Measurements from ENCODE around the gene MAN2B1.
"Not testable (repeated sequence)": the region's sequence is repeated elsewhere in the genome, so short reads cannot be mapped to it uniquely, and the experiment has no call there.

The MAN2B1 gene

DNA sequence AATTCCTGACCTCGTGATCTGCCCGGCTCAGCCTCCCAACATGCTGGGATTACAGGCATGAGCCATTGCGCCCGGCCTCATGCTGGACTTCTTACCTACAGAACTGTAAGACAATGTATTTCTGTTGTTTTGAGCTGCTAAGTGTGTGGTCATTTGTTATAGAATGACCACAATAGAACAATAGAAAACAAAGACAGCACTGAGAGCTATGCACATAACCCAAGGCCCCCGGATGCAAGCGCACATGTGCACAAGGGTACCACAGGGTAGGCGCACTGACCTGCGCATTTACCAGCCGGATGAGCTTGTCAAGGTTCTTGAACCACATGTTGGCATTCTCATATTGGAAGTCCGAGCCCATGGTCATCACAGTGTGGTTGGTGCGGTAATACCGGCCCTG, 5.6 kb downstream of the MAN2B1 start:
- DNase-seq (ENCODE audit: low read depth in 2 of 2) = no peak

DNA sequence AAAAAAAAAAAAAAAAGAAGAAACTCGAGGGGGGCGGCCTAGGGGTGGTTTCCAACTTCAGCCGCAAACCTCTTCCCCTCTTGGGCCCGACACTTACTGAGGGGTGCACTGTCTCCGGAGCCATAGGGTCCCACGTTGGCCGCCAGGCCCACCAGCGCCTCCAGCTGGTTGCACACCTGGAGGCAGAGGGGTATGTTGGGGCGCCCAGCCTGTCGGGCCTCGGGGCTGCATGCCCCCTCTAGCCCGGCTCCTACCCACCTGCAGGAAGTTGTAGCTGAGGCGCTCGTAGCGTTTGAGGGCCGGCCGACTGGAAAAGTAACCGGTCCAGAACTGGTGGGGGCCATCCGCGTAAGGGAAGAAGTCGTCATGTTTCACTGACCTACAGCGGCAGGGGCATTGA, 8.6 kb downstream of the MAN2B1 start:
- no peak for DNase-seq (ENCODE audit: low read depth in 2 of 2)

DNA sequence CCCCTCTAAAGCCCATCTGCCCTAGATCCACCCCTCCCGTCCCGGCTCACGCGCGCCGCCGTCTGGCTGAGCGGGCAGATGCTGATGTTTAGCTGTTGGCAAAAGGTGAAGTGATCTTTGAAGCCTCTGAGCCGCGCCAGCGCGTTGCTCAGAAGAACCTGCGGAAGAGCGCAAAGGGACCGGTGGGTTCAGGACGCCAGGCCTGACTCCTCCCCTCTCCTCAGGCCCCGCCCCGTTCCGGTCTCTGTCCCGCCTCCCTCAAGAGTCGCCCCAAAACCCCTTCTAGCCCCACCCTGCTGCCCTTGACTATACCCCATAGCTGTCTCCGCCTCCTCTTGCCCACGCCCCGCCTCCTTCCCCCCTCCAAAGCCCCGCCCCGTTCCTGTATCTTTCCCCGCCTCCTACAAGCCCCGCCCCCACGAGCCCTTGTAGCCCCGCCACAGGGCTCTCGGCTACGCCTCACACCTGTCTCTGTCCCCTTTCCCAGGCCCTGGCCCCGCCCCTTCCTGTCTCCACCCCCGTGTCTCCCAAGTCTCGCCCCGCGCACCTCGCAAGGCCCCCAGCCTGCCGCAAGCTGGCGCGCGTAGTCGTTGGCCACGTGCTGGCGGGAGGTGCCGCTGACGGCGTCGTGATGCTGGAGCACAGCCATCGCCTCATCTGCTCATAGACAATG, 9.5 kb downstream of the MAN2B1 start:
- DNase-seq (ENCODE audit: low read depth in 2 of 2) = peak in 1 of 2 donors; percentile 44

DNA sequence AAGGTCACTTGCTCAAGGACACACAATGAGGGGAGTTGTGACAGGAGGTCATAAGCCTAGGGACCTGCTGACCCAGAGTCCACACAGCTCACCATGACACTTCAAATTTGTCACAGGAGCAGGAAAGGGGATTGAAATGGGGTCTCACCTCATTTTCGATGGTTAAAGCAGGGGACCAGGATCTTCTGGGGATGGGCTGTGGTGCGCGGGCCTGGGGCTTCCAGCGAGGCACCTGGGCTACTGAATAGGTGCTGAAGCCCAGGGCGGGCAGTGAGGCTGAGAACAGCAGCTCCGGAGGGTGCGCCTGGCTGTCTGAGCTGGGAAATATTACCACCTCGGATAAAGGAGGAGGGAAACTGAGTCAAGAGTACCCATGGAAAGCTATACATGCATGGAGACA, 11.0 kb downstream of the MAN2B1 start:
- no peak for DNase-seq (ENCODE audit: low read depth in 2 of 2)

DNA sequence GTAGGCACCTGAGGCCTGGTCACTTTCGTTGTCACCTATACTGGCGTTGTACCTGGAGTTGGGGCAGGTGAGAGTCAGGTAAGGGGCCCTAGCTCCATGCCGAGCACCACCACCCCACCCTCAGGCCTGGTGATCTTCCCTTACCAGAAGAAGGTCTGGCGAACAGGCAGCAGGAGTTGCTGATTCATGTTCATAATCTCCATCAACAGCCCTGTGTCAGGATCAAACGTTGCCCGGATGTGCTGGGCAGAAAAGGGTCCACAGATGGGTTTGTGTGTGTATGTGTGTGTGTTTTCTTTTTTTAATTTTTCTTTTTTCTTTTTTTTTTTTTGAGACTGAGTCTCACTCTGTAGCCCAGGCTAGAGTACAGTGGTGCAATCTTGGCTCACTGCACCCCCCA, 14.3 kb downstream of the MAN2B1 start:
- no peak for DNase-seq (ENCODE audit: low read depth in 2 of 2)

DNA sequence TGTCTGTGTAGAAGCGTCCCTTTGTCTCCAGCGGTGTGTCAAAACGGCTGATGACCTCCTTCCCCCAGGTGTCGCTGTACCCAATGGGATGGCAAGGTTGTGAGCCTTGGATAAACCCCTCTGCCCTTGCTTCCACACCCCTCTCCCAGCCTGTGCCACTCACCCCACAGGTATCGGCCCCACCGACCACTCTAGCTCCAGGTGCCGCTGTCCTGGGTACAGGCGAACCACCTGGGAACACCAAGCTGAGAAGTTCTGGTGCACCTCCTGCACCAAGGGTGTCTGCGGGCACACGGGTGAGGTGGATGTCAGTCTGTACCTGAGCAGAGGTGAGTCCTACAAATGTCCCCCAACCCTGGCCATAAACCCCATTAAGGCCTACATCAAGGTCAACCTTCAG, 16.6 kb downstream of the MAN2B1 start:
- no peak for DNase-seq (ENCODE audit: low read depth in 2 of 2)

DNA sequence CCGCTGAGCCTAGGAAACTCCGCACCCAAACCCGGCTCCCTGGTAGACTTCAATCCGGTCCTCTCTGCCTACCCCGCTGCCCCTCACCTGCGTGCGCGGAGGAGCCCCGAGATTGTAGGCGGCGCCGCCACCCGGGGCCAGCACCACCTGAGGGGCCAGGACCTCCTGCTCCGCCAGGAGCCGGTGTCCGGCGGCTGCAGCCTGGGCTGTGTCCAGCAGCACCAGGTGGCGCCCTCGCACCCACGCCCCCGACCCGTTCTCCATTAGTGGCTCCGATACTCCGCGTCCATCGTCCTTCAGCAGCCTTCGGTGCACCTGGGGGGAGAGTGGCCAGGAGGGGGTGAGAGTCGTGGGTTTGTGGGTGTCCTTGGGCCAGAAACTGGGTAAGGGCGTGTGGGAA, 18.5 kb downstream of the MAN2B1 start:
- no peak for DNase-seq (ENCODE audit: low read depth in 2 of 2)

DNA sequence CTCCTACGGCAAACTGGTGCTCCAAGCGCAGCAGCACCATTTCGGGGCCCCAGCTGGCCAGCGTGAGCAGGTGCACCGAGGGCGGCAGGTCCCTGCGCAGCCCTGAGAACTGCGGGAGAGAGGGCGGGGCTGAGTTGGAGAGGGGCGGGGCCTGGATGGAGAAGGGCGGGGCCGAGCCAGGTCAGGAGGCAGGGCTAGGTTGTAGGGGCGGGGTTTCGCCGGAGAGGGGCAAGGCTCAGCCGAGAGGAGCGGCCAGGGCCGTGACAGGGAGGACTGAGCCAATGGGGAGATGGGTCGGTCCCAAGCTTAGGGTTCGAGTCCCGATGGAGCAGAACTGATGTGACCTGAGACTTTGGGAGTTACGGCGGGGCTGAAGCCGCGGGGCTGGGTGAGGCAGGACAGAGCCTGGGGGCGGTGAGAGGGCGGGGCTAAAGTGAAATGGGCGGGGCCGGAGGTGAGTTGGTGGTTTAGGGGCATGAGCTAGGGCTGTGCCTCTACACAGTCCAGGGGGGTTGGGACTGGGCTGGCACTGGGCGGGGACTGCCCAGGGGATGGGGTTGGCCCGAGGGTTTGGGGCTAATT, 19.0 kb downstream of the MAN2B1 start:
- peak in 1 of 2 donors; percentile 38 for DNase-seq (ENCODE audit: low read depth in 2 of 2)

DNA sequence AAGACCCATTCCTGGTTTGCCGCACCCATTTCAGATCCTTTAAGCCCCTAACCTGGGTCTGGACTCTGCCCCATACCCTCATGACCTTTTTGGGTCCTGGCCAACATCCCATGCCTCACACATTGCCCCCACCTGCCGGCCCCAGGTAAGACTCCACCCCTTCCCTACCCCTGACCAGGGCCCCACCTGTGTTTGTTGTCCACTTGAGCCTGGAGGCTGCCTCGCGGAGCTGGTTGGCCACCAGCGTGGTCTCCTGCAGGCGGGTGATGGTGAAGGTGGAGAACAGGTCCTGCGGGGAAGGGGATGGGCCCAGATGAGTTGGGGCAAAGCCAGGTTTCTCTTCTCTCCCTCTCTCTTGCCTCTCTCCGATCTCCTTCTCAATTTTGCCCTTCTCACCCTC, 19.5 kb downstream of the MAN2B1 start:
- no peak for DNase-seq (ENCODE audit: low read depth in 2 of 2)

DNA sequence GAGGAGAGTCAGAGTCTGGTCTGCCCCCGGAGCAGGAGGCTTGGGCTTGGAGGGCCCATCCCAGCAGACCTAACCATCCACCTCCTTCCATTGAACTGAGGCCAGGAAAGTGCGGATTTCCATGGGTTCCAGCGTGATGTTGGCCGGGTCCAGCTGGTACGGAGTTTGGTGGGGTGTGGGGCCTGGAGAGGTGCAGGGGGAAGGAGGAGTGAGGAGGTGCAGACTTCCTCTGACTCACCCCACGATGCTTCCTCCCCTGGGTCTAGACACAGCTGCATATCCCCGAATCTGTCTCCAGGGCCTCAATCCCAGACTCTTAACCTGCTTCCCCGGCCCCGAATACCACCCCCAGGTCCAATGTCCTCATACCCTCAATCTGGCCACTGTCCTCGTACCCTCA, 20.0 kb downstream of the MAN2B1 start:
- no peak for DNase-seq (ENCODE audit: low read depth in 2 of 2)

DNA sequence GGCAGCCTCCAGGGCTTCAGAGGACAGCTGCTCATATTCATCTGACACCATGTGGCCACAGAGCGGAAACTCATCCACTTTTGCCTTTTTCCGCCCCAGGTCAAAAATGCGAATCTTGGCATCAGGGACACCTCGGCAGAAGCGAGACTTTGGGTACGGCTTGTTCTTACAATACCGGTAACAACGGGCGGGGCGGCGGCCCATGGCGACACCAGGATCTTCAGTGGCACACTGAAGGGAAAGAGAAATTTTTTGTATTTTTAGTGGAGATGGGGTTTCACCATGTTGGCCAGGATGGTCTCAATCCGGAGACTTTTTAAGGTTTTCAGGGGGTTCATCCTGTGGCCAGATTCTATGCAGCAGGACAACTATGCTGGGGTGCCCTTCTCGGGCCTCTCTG, 22.8 kb downstream of the MAN2B1 start:
- DNase-seq (ENCODE audit: low read depth in 2 of 2) = not testable (repeated sequence)

DNA sequence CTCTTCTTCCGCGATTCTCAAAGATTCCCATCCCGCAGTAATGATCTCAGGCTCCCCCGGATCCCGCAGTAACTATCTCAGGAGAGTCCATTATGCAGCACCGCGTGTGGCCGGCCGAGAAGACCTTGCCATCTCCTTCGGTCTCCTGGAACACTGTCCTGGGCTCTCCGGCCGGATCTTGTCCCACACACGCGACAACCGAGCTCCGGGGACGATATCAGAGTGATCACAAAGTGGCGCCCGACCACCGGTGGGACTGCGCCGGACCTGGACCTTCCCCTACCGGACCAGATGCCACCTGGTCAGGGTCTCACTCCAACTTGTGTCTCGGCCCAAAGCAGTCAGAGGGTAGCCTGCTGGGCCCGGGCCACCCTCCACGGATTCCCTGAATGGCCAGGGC, 24.0 kb downstream of the MAN2B1 start:
- DNase-seq (ENCODE audit: low read depth in 2 of 2) = no peak

DNA sequence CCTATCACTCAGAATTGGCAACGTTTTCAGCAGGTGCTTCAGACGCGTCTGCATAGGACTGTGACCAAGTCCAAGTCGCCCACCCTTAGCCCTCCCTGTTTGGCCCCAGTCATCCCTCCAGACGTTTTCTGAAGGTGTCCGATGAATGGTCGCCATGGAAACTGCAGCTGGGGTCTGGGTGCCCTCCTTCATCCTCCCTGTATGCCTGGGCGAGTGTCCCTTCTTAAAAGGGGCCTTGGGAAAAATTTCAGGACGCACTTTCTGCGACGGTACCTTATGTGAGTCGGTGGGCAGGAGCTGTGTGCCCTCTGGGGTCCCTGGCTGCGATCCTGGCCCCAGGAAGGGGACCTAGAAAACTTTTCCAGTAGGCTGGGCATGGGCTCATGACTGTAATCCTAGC, 25.1 kb downstream of the MAN2B1 start:
- no peak for DNase-seq (ENCODE audit: low read depth in 2 of 2)

DNA sequence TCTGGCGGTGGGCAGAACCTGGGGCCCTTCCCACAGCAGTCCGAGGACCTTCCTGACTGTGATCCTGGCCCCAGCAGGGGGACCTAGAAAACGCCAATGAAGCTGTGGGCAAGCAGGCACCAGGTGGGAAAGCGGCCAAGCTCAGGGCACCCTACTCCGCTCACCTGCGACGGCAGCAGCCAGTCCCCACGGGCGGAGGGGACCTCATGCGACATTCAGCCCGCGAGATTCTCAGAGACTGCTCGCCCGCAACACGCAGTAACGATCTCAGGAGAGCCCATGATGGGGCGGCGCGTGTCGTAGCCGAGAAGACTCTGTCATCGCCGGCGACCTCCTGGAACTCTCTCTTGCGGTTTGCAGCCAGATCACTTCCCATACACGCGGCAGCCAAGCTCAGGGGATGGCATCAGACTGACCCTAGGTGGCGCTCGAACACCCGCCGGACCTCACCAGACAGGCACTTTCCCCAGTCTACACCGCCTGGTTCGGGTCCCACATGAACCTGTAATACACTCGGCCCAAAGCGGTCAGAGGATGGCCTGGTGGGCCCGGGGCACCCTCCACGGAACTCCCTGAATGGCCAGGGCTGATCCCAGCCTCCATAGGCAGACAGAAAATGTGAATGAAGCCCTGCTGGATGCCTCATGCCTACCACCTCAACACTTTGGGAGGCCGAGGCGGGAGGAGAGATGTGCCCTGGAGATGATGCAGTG, 26.5 kb downstream of the MAN2B1 start:
- DNase-seq (ENCODE audit: low read depth in 2 of 2) = peak; percentile 80 to 85

DNA sequence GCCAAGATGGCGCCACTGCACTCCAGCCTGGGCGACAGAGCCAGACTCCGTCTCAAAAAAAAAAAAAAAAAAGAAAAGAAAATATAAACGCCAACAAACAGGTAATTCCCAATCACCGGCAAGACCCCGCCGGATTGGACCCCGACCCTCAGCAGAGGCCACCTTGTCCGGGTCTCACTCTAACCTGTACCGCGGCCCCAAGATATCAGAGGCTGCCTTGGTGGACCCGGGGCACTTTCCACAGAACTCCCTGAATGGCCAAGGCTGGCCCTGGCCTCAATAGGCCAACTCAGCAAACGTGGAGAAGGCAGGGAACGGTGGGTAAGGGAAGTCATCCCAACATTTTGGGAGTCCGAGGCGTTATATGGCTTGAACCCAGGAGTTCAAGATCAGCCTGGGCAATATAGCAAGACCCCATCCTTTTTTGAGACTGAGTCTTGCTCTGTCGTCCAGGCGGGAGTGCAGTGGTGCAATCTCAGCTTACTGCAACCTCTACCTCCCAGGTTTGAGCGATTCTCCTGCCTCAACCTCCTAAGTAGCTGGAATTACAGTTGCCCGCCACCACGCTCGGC, 27.8 kb downstream of the MAN2B1 start:
- DNase-seq (ENCODE audit: low read depth in 2 of 2) = no peak

DNA sequence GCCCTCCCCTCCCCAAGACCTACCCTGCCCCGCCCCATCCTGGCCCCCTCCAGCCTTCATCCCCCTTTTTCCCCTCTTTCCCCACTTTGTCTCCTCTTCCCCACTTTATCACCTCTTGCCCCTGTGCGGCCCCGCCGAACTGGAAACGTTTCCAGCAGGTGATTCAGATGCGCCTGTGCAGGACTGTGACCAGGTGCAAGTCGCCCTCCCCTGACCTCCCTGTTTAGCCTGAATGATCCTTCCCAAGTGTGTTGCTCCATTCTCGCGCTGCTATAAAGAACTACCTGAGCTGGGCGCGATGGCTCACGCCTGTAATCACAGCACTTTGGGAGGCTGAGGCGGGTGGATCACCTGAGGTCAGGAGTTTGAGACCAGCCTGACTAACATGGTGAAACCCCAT, 29.9 kb downstream of the MAN2B1 start:
- no peak for DNase-seq (ENCODE audit: low read depth in 2 of 2)

DNA sequence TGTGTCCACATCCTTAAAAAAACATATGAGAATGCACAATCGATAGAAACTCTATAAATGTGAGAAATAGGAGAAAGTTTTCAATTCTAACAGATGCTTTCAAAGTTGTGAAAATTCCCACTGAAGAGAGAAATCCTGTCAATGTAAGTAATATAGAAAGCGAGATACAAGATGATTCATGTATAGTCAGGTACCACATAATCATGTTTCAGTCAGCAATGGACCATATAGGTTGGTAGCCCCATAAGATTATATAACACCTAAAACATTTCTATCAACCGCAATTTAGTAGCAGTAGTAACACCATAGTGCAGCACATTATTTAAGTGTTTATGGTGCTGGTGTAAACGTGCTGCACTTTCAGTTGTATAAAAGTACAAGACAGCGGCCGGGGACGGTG, 37.3 kb downstream of the MAN2B1 start:
- DNase-seq (ENCODE audit: low read depth in 2 of 2) = no peak

DNA sequence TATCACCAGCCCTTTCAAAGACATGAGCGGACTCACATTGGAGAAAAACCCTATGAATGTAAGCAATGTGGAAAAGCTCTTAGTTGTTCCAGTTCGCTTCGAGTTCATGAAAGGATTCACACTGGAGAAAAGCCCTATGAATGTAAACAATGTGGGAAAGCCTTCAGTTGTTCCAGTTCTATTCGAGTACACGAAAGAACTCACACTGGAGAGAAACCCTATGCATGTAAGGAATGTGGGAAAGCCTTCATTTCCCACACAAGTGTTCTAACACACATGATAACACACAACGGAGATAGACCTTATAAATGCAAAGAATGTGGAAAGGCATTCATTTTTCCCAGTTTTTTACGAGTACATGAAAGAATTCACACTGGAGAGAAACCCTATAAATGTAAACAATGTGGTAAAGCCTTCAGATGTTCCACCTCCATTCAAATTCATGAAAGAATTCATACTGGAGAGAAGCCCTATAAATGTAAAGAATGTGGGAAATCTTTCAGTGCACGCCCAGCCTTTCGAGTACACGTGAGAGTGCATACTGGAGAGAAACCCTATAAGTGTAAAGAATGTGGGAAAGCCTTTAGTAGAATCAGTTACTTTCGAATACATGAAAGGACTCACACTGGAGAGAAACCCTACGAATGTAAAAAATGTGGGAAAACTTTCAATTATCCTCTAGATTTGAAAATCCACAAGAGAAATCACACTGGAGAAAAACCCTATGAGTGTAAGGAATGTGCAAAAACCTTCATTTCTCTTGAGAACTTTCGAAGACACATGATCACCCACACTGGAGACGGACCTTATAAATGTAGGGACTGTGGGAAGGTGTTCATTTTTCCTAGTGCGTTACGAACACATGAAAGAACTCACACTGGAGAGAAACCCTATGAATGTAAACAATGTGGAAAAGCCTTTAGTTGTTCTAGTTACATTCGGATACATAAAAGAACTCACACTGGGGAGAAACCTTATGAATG, 38.2 kb downstream of the MAN2B1 start:
- DNase-seq (ENCODE audit: low read depth in 2 of 2) = no peak

DNA sequence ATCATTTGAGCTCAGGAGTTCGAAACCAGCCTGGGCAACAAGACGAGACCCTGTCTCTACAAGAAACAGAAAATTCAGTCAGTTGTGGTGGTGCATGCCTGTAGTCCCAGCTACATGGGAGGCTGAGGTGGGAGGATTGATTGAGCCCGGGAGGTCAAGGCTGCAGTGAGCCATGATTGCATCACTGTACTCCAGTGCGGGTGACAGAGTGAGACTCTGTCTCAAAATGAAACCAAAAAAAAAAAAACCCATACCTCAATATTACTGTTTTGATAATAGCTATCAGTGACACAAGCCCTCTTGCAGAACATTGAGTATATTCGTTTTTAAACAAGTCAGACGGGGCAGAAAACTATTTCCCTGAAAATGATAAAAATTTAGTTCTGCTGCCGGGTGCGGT, 39.6 kb downstream of the MAN2B1 start:
- DNase-seq (ENCODE audit: low read depth in 2 of 2) = no peak

DNA sequence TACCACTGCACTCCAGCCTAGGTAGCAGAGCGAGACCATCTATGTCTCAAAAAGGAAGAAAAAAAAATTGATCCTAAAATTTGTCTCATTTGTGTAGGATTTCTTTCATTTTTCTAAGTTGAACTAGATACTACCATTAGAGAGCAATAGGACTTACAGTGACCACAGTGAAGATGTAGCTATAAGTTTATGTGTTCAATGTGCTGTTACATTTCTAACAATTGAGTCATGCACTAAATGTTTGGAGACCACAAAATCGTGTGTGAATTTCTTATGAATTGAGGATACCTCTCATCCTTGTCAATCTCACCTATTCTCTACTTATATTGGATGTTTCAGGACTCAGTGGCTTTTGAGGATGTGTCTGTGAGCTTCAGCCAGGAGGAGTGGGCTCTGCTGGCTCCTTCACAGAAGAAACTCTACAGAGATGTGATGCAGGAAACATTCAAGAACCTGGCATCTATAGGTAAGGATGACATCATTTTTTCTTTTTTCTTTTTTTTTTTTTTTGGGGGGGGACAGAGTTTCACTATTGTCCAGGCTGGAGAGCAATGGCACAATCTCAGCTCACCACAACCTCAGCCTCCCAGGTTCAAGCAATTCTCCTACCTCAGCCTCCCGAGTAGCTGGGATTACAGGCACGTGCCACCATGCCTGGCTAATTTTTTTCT, 43.0 kb downstream of the MAN2B1 start:
- DNase-seq (ENCODE audit: low read depth in 2 of 2) = no peak

Measured in stimulated activated CD8-positive, alpha-beta memory T cell treated with anti-CD3 and anti-CD28 coated beads, Interleukin-2, amount 100 ng/mL, for 48 hours (primary cell).